GM12875 (cell line): Measurements from ENCODE around the gene FNDC3B.

Experiments
- H3K4me3 ChIP-seq: one replicate; pipeline ENCODE4 v1.5.1; 2011; ENCODE audit warnings: low read depth, low read length, control low read depth
- TF ChIP-seq, protein P1 (sequence below): IDR thresholded peaks from 2 replicates; pipeline ENCODE4 v1.5.1; 2011; ENCODE audit warnings: low read depth, mild to moderate bottlenecking, control low read depth, inconsistent platforms, low read length, moderate library complexity, borderline replicate concordance; ENCODE audit not compliant: insufficient read depth

The FNDC3B gene

DNA sequence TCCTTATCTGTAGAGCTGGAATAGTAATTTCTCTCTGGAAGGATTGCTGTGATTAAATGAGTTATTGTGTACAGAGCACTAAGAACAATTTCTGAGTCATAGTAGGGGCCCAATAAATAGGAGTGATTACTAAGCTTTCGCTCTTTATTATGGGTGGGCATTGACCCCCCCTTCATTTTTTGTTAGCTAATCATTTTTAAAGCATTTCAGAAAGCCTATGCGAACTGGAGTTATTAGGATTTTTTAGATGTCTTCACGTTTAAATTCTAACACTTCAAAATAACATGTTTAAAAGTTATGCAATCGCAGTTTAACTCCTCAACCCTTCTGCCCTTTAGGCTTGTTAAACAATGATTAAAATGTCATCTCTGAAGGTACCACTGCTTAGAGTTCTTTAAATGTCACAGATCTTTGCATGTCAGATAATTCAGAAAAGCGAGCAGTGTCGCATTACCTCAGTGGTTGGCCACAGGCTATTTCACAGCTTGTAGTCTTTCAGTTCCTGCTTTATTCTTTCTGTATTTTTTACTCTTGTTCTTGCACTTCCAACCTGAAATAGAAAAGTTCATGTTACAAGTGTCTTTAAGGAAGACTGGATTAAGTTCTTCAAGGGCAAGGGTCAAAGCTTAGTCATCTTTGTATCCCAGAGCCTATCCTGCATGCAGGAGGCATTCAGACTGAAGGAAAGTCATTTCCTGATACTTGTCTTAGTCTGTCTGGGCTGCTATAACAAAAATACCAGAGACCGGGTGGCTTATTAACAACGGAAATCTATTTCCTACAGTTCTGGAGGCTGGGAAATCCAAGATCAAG is 102.9 kb downstream of the FNDC3B start:
- no peak overlapping the region for H3K4me3 ChIP-seq
- TF ChIP-seq, protein P1, sequence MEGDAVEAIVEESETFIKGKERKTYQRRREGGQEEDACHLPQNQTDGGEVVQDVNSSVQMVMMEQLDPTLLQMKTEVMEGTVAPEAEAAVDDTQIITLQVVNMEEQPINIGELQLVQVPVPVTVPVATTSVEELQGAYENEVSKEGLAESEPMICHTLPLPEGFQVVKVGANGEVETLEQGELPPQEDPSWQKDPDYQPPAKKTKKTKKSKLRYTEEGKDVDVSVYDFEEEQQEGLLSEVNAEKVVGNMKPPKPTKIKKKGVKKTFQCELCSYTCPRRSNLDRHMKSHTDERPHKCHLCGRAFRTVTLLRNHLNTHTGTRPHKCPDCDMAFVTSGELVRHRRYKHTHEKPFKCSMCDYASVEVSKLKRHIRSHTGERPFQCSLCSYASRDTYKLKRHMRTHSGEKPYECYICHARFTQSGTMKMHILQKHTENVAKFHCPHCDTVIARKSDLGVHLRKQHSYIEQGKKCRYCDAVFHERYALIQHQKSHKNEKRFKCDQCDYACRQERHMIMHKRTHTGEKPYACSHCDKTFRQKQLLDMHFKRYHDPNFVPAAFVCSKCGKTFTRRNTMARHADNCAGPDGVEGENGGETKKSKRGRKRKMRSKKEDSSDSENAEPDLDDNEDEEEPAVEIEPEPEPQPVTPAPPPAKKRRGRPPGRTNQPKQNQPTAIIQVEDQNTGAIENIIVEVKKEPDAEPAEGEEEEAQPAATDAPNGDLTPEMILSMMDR: no peak

DNA sequence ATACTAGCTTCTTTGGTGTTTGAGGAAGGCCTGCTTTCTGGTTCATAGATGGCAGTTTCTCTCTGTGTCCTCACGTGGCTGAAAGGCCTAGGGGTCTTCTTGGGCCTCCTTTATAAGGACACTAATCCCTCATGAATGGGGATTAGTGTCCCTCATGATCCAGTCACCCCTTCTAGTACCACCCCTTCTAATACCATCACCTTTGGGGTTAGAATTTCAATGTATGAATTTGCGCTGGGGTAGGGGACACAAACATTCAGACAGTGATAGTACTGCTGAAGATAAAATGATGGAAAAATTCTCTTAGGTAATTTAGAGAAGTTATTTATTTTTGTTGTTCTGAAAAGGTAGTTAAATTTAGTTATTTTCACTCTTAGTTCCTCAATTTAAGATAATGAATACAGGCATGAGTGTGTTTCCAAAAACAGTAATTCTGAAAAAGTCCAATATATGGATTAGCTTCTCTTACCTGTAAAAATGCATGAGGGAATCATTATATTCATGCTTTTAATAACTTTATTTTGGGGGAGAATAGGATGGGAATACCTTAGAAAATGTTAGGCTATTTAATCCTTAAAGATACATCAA is 103.6 kb downstream of the FNDC3B start:
- no peak overlapping the region for H3K4me3 ChIP-seq
- TF ChIP-seq, protein P1: no peak

DNA sequence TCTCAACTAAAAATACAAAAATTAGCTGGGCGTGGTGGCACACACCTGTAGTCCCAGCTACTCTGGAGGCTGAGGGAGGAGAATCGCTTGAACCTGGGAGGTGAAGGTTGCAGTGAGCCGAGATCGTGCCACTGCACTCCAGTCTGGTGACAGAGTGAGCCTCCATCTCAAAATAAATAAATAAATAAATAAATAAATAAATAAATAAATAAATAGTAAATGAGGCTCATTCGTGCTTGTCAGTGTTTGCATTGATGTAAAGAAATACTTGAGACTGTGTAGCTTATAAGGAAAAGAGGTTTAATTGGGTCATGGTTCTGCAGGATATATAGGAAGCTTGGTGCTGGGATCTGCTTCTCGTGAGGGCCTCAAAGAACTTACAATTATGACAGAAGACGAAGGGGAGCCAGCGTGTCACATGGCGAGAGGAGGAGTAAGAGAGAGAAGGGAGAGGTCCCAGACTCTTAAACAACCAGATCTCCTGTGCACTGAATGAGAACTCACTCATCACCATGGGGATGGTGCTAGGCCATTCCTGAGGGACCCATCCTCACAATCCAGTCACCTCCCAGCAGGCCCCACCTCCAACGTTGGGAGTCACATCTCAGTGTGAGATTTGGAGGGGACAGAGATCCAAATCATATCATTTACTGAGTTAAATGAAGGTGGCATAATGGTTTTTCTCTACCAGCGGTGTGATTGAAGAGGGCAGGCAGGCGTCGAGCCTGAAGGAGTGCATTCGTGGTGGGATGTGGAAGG is 104.5 kb downstream of the FNDC3B start:
- no peak overlapping the region for H3K4me3 ChIP-seq
- TF ChIP-seq, protein P1: no peak

DNA sequence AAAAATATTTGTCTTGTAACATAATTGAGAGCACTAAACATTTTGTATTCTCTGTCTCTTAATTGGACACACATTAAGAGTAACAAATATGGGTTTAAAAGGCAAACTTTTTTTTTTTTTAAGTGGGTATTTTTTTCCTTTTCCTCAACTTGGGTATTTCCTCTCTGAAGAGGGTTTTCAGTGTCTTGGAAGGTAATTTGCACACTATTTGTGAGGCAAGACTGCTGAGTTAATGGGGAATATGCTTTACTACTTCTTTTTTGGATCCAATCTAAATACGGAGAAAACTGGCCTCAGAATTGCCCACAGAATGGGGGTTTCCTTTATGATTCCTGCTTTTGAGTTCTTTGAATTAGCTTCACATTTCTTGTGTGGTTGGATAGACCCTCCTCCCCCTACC is 105.2 kb downstream of the FNDC3B start:
- TF ChIP-seq, protein P1: no peak
- no peak overlapping the region for H3K4me3 ChIP-seq

DNA sequence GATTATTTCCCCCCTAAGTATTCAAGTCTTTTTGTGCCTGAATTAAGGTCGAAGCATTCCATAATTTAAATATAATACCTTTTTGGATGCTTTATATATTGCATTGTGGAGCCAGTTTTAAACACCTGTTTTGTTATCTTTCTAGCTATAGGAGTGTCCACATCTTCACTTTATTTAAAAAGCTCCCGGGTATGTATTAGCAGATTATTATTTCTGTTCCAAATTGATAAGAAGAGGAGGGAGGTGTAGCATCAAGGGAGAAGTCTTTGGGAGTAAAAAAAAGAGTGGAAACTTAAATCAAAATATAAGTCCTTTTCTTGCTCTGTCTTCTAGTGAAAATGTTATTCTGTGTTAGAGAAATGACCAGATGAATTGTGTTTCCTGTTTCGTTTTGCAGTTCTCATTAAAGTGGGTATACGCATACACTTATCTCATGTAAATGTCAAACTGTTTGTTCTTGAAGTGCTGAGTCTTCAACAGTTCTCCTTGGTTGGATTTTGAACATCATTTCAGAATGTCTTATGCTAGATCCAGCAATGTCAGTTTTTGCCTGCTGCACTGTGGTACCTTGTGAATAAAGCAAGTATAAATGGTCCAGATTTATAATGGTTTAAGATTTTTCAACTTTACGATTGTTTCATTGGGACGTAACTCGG is 105.8 kb downstream of the FNDC3B start:
- TF ChIP-seq, protein P1: no peak
- no peak overlapping the region for H3K4me3 ChIP-seq

DNA sequence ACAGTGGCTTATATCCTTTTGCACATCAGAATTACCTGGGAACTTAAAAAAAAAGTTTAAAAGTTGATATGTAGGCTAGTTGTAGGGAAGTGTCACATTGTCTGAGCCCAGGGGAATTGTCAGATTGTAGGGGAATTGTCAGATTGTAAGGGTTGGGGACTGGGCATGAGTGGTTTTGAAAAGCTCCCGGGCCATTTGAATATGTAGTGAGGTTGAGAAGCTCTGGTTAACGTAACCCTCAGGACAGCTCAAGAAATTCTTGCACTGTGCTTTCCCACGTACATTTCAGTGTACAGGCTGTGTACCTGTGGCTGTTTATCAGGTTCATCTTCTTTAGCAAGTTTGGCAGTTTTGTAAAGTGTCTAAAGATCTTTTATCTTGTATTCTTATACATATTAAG is 107.0 kb downstream of the FNDC3B start:
- TF ChIP-seq, protein P1: no peak
- no peak overlapping the region for H3K4me3 ChIP-seq
